ENCODE measurements around the gene SMCO2. TPM values are rescaled to one million over a fixed set of nuclear protein-coding genes. Genes with fewer than 3 reads are reported as not detected.

SMCO2 gene
- total RNA-seq (2022; extraction: Qiagen RNA extraction; ENCODE audit: low read depth) = 0.17 to 0.44 TPM (median 0.36 TPM) in 3 of 5 replicates, not detected in the others

DNA sequence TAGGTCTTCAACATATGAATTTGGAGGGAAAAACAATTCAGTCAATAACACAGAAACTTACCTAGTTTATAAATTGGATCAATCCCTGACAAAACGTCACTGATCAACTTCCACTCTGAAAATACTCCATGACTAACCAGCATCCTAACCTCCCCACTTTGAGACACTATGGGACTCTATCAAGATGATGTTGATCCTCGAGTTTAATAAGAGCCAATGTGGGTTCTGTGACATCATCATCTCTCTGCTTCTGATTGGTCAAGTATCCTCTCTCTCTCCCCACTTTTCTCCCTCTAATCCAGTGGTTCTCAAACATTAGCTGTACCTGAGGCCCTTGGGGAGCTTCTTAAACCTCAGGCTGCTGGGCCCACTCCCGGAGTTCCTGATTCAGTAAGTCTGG is at the start of gene SMCO2:
SMCO2 (plus strand) TSS at position 301 of the 400 bp plus-strand sequence. CDS start 23,896 bp downstream, outside the sequence.

DNA sequence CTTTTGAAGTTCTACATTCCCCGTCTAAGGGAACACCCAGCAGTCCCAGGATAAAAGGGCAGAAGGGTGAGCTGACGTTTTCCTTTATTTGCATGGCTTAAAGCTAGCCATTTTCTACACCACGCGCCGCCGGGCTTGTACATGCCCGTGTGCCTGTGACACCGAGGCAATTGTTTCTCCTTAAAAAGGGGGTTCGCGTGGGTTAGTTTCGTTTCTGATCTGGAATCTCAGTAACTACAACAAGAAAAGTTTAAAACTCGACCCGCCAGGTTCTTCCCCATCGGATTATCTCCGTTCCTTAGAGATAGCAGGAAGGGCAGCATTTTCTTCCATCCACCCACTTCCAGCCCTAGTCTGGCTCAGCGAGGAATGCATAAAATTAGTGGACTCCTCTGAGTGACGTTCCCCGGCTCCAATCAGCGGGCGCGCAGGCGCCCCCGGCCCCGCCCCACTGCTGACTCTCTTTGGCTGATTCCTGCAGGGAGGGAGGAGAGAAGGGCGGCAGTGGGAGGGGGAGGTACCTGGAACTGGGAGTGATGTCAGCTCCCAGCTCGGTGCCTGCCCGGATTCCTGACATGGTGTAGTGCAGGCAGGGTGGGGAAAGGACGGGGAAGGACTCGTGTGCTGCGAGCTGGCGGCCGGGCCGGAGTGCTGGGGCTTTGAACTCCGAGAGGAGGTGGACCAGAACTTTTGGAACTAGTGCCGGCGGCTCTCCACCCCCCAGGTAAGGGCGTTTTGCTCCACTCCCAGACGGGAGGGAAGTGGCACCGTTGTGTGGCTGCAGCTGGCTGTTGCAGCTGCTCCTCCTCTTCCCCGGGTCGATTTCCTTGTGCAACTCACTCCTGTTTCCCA is 77.3 kb downstream of the SMCO2 start, which contains the start of gene PPFIBP1:
PPFIBP1 (plus strand) TSS at position 565 of the 852 bp plus-strand sequence. CDS start 109,191 bp downstream, outside the sequence.

Other genes starting within 250 kb of the SMCO2 start
- 12.7 to 18.1 TPM (median 16.1 TPM) in 5 replicates for gene STK38L, start 202.4 kb upstream of the SMCO2 start, total RNA-seq (2022; extraction: Qiagen RNA extraction; ENCODE audit: low read depth)
- 22.6 to 33.8 TPM (median 30.7 TPM) in 5 replicates for gene BMAL2, start 113.9 kb upstream of the SMCO2 start, total RNA-seq (2022; extraction: Qiagen RNA extraction; ENCODE audit: low read depth)
- gene PPFIBP1, start 77.5 kb downstream of the SMCO2 start, total RNA-seq (2022; extraction: Qiagen RNA extraction; ENCODE audit: low read depth) = 25.9 to 36.9 TPM (median 34.2 TPM) in 5 replicates
- 0.22 to 0.78 TPM (median 0.49 TPM) in 5 replicates for gene REP15, start 249.7 kb downstream of the SMCO2 start, total RNA-seq (2022; extraction: Qiagen RNA extraction; ENCODE audit: low read depth)